ENCODE data around the gene ZSCAN9. TPM values are rescaled to one million over a fixed set of nuclear protein-coding genes. Genes with fewer than 3 reads are reported as not detected.

ZSCAN9 gene
- total and polyA plus RNA-seq, 2 of the 13 experiments (the other 11 are each of a cell fraction or from before 2014, with no cell fraction given) = 14.6 to 17.8 TPM

- ATAC-seq (peak; percentile 99), FAIRE-seq (no peak), DNase-seq (ENCODE audit: low spot score) (peak; percentile 67)
- intact Hi-C loops (cut with micrococcal nuclease; ENCODE audit: unreplicated experiment) (loop anchor here (1.0 to 5.0 kb wide), 6 partner anchors 29 to 145 kb away; partner anchors contain the start of genes ZKSCAN4 and ZSCAN9), in situ Hi-C loops (cut with HindIII; ENCODE audit: extremely low pct_ligation_motif_present, low pct_unique_long_range_greater_than_20kb) (no loop called here)
- H3K79me2 ChIP-seq (ENCODE audit: insufficient read depth, low read length) = peaks cover 5% of the 10 kb centered on the region
- no TSS peak for BruUV-seq (replicated peaks)
- WGBS (ENCODE audit: low lambda C conversion rate) = 1% methylated on average over 20 of the region's 50 CpGs
- H3K4me2 ChIP-seq (ENCODE audit: low read depth, low read length) = peak within 1 kb of the TSS; percentile 80
- peak within 1 kb of the TSS; percentile 76 for H3K9ac ChIP-seq (ENCODE audit: insufficient read depth, low read depth, low read length)
- H3K27me3 ChIP-seq (ENCODE audit: control insufficient read depth in 1 of 2, insufficient read depth in 2 of 2, low read length in 2 of 2) = no peaks in the 10 kb centered on the region; a peak in 1 of 5 replicates
- H3K9me3 ChIP-seq (ENCODE audit: low read length) = no peaks in the 10 kb centered on the region
- ChIA-PET CTCF (ENCODE audit: low intra/inter-chr PET ratio, low total read pairs) (interaction anchor here (1.1 kb wide), 1 partner anchor 75 kb away, joined by 3 read pairs; no protein-coding TSS in a partner anchor), POLR2A (interaction anchor here (0.8 to 3.2 kb wide), 15 partner anchors 11 to 144 kb away, joined by 3 to 42 read pairs (median 5); partner anchors contain the start of genes ZKSCAN3, ZKSCAN4, ZKSCAN8 and ZSCAN26)
- peaks cover 1 to 20% of the 10 kb centered on the region in 2 experiments; a peak in 4 of 5 replicates for H3K36me3 ChIP-seq (replicated peaks in 1 of 2; ENCODE audit: control insufficient read depth in 1 of 2, insufficient read depth in 2 of 2, low read length in 2 of 2)
- peak within 1 kb of the TSS; percentile 66 for H2AFZ ChIP-seq (ENCODE audit: low read length)
- peaks cover 16% of the 10 kb centered on the region for H3K4me1 ChIP-seq (ENCODE audit: insufficient read depth, low read length)
- peak within 1 kb of the TSS; percentile 79 to 94 (median 89) for H3K4me3 ChIP-seq (replicated peaks in 1 of 3; ENCODE audit: insufficient read depth in 1 of 3, low read depth in 2 of 3, low read length in 3 of 3)
- no peaks in the 10 kb centered on the region for H4K20me1 ChIP-seq (ENCODE audit: insufficient read depth, low read length)
- peak within 1 kb of the TSS; percentile 42 for H3K27ac ChIP-seq (ENCODE audit: extremely low read length, insufficient read depth, low read length)
- TF ChIP-seq MAFF (IDR thresholded peaks at IDR 0.05; ENCODE audit: low read depth, low read length) (no peak), ZNF644 (CRISPR knock-in tag; IDR thresholded peaks at IDR 0.05; ENCODE audit: low read depth) (0 out of 2 replicates have a peak, but pooled peaks have one; percentile 20), ZNF224 (CRISPR knock-in tag; IDR thresholded peaks at IDR 0.05) (peak; percentile 73; the same call in 1 of the 2 replicates), HOXA9 (CRISPR knock-in tag; IDR thresholded peaks at IDR 0.05; ENCODE audit: borderline replicate concordance) (no peak), HNRNPLL (IDR thresholded peaks at IDR 0.05; ENCODE audit: low read depth, low read length, poor library complexity, severe bottlenecking) (peak; percentile 98), MLX (CRISPR knock-in tag; IDR thresholded peaks at IDR 0.05) (no peak), ZNF382 (CRISPR knock-in tag; IDR thresholded peaks at IDR 0.05; ENCODE audit: borderline replicate concordance) (no peak), ZNF879 (CRISPR knock-in tag; IDR thresholded peaks at IDR 0.05) (no peak), ZNF446 (CRISPR knock-in tag; IDR thresholded peaks at IDR 0.05) (no peak), REXO4 (CRISPR knock-in tag; IDR thresholded peaks at IDR 0.05; ENCODE audit: borderline replicate concordance) (no peak), KDM1A (CRISPR knock-in tag; IDR thresholded peaks at IDR 0.05) (no peak), ZKSCAN8 (CRISPR knock-in tag; IDR thresholded peaks at IDR 0.05; ENCODE audit: borderline replicate concordance) (no peak), FOXJ3 (CRISPR knock-in tag; IDR thresholded peaks at IDR 0.05; ENCODE audit: borderline replicate concordance) (peak; percentile 25; the same call in 1 of the 2 replicates), ZNF343 (CRISPR knock-in tag; IDR thresholded peaks at IDR 0.05) (no peak), ZBTB33 (CRISPR knock-in tag; IDR thresholded peaks at IDR 0.05) (no peak), ZNF280D (CRISPR knock-in tag; IDR thresholded peaks at IDR 0.05) (0 out of 2 replicates have a peak, but pooled peaks have one; percentile 59)
These were observed 56.4 kb downstream of the ZSCAN9 start, which contains the start of gene PGBD1 for GRCh38 chr6:28281288-28282064. TSS of gene PGBD1 (plus strand) at chr6:28281572. CDS start at chr6:28283814, 2,242 bp downstream.
